SU-DHL-6 (cell line): Measurements from ENCODE around the gene KCNK4.

Experiments
- EZH2phosphoT487 ChIP-seq: fragments of 200-600 bp; sonication (generic), shearing (Covaris generic); conservative IDR thresholded peaks from 2 replicates; pipeline ENCODE4 v1.6.1; 2018; ENCODE audit warnings: mild to moderate bottlenecking, antibody characterized with exemption, low read length, moderate library complexity, mixed read lengths
- TF ChIP-seq, protein P1 (sequence below): fragments of 200-600 bp; sonication (generic); IDR thresholded peaks from one replicate; pipeline ENCODE4 v1.5.1; 2017; ENCODE audit warnings: antibody characterized with exemption, mild to moderate bottlenecking, low read length, moderate library complexity; ENCODE audit not compliant: insufficient read depth, poor library complexity, severe bottlenecking

DNA sequence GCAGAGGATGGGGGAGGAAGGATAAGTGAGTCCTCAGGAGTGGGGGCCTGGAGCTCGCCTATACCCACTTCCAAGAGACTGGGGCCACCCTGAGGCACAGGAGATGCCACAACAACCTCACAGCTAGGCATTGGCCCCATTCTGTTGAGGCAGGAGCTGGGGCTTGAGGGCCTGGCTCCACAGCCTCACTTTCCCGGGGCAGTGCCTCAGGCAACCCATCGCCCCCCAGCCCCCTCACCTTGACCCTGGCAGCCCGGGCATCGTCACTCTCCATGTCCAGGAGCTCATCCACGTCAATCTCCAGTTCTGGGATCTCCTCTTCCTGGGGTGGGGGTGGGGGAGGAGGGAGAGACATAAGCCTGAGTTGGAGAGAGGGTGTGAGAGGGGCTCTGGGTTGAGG lies 46.1 kb upstream of the KCNK4 start:
- TF ChIP-seq, protein P1, sequence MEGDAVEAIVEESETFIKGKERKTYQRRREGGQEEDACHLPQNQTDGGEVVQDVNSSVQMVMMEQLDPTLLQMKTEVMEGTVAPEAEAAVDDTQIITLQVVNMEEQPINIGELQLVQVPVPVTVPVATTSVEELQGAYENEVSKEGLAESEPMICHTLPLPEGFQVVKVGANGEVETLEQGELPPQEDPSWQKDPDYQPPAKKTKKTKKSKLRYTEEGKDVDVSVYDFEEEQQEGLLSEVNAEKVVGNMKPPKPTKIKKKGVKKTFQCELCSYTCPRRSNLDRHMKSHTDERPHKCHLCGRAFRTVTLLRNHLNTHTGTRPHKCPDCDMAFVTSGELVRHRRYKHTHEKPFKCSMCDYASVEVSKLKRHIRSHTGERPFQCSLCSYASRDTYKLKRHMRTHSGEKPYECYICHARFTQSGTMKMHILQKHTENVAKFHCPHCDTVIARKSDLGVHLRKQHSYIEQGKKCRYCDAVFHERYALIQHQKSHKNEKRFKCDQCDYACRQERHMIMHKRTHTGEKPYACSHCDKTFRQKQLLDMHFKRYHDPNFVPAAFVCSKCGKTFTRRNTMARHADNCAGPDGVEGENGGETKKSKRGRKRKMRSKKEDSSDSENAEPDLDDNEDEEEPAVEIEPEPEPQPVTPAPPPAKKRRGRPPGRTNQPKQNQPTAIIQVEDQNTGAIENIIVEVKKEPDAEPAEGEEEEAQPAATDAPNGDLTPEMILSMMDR, result no peak
- TF ChIP-seq EZH2phosphoT487, result no peak
